Activated CD4-positive, alpha-beta T cell treated with anti-CD3 and anti-CD28 coated beads, Interleukin-2, amount 10 ng/mL, durations not matched to agents 24 days and 14 days (primary cell): ENCODE measurements around the gene PSIP1. TPM values are rescaled to one million over a fixed set of nuclear protein-coding genes. Genes with fewer than 3 reads are reported as not detected.

Experiments
- DNase-seq: peaks from one replicate; pipeline ENCODE4 v3.0.0; 2022
- H3K27ac Mint-ChIP-seq: one replicate; pipeline ENCODE4 v1.8.0; 2022; ENCODE audit warnings: mild to moderate bottlenecking, mixed read lengths
- H3K27me3 Mint-ChIP-seq: one replicate; pipeline ENCODE4 v1.8.0; 2022; ENCODE audit warnings: mixed read lengths
- H3K36me3 Mint-ChIP-seq: one replicate; pipeline ENCODE4 v1.8.0; 2022; ENCODE audit warnings: low read depth, mild to moderate bottlenecking, mixed read lengths
- H3K4me1 Mint-ChIP-seq: one replicate; pipeline ENCODE4 v1.8.0; 2021; ENCODE audit warnings: mixed read lengths
- H3K4me3 Mint-ChIP-seq: one replicate; pipeline ENCODE4 v1.8.0; 2022; ENCODE audit warnings: mild to moderate bottlenecking, moderate library complexity, mixed read lengths
- H3K9me3 Mint-ChIP-seq: one replicate; pipeline ENCODE4 v1.8.0; 2021; ENCODE audit warnings: mixed read lengths
- intact Hi-C: fragments of 100-400 bp; cut with micrococcal nuclease; formaldehyde crosslinking; loops from one replicate; pipeline ENCODE4 v1.15.1; 2023
- total RNA-seq: library from RNA; stranded (reverse); gene quantifications from 2 replicates; pipeline ENCODE4 v1.2.3, GENCODE V29; 2022

Gene PSIP1
- total RNA-seq, 1 donor from 2014 or later = 106 TPM

DNA sequence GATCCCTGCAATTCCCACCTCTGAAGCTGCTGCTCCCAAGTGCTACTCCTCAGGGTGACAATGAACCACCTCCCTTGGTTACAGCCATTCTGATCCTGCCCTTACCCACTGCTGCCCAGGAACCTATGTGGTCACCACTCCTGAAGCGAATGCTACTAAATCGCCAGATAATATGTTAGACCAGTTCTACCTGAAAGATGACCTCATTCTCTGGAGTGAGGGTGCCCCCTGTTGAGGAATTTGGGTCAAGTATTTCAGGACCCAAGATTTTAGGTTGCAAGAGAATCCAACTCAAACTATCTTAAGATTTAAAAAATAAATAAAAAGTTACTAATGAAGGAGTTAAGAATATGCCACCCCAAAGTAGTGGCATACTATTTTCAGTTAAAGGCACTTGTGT is 93.9 kb downstream of the PSIP1 start:
- no peak overlapping the region for H3K4me3 Mint-ChIP-seq
- no peak overlapping the region for H3K27ac Mint-ChIP-seq
- intact Hi-C loops = loop anchor here (1.0 kb wide), 2 partner anchors 141 to 206 kb away; no protein-coding TSS in a partner anchor
- no peaks in the 10 kb centered on the region for H3K36me3 Mint-ChIP-seq
- peaks cover 11% of the 10 kb centered on the region for H3K27me3 Mint-ChIP-seq
- no peaks in the 10 kb centered on the region for H3K9me3 Mint-ChIP-seq
- peaks cover 10% of the 10 kb centered on the region for H3K4me1 Mint-ChIP-seq
- DNase-seq = peak; percentile 83

Other genes starting within 250 kb of the PSIP1 start
- gene TTC39B, start 203.8 kb downstream of the PSIP1 start, total RNA-seq = 20.3 and 22.2 TPM in 2 replicates
- 31.7 and 35.9 TPM in 2 replicates for gene SNAPC3, start 88.1 kb downstream of the PSIP1 start, total RNA-seq
- 1.5 and 1.6 TPM in 2 replicates for gene CCDC171, start 42.1 kb upstream of the PSIP1 start, total RNA-seq